HUES48 (cell line): ENCODE measurements around the gene BICD1.
"Not testable (repeated sequence)": the region's sequence is repeated elsewhere in the genome, so short reads cannot be mapped to it uniquely, and the experiment has no call there.

Experiments
- H3K27ac ChIP-seq: one replicate; pipeline ENCODE4 v1.7.0; 2013; ENCODE audit warnings: low read depth, low read length, inconsistent platforms
- H3K27me3 ChIP-seq: 2 replicates; pipeline ENCODE4 v1.6.1; 2013; ENCODE audit warnings: mild to moderate bottlenecking, low read length; ENCODE audit not compliant: control insufficient read depth, insufficient read depth
- H3K36me3 ChIP-seq: 2 replicates; pipeline ENCODE4 v1.6.1; 2013; ENCODE audit warnings: low read length; ENCODE audit not compliant: control insufficient read depth, insufficient read depth
- H3K4me1 ChIP-seq: 2 replicates; pipeline ENCODE4 v1.6.1; 2013; ENCODE audit warnings: mild to moderate bottlenecking, low read length; ENCODE audit not compliant: control insufficient read depth, insufficient read depth
- H3K4me3 ChIP-seq: 2 replicates; pipeline ENCODE4 v1.5.1; 2013; ENCODE audit warnings: mild to moderate bottlenecking, low read depth, low read length
- H3K9ac ChIP-seq: 2 replicates; pipeline ENCODE4 v1.6.1; 2013; ENCODE audit warnings: mild to moderate bottlenecking, low read depth, low read length, moderate library complexity
- H3K9me3 ChIP-seq: 2 replicates; pipeline ENCODE4 v1.6.1; 2013; ENCODE audit warnings: low read length; ENCODE audit not compliant: control insufficient read depth, insufficient read depth

Gene BICD1

GRCh38 chr12:32264961-32265360, 158.3 kb downstream of the BICD1 start:
- no peak overlapping the region for H3K27ac ChIP-seq
- H3K4me1 ChIP-seq: no peaks in the 10 kb centered on the region
- H3K9ac ChIP-seq: no peak overlapping the region
- peaks cover 8% of the 10 kb centered on the region; the same call in 1 of the 2 replicates for H3K36me3 ChIP-seq
- H3K9me3 ChIP-seq: no peaks in the 10 kb centered on the region
- H3K27me3 ChIP-seq: no peaks in the 10 kb centered on the region
- H3K4me3 ChIP-seq: no peak overlapping the region

- no peaks in the 10 kb centered on the region for H3K27me3 ChIP-seq
- peaks cover 4% of the 10 kb centered on the region; the same call in 1 of the 2 replicates for H3K4me1 ChIP-seq
- H3K9ac ChIP-seq: no peak overlapping the region
- peaks cover 8% of the 10 kb centered on the region; the same call in 1 of the 2 replicates for H3K36me3 ChIP-seq
- no peak overlapping the region for H3K27ac ChIP-seq
- no peaks in the 10 kb centered on the region for H3K9me3 ChIP-seq
- no peak overlapping the region for H3K4me3 ChIP-seq
Measured at GRCh38 chr12:32265456-32265855, 158.8 kb downstream of the BICD1 start.

GRCh38 chr12:32265951-32266350, 159.3 kb downstream of the BICD1 start:
- peaks cover 9% of the 10 kb centered on the region for H3K4me1 ChIP-seq
- H3K9me3 ChIP-seq: no peaks in the 10 kb centered on the region
- H3K4me3 ChIP-seq: no peak overlapping the region
- H3K27me3 ChIP-seq: no peaks in the 10 kb centered on the region
- no peak overlapping the region for H3K9ac ChIP-seq
- H3K36me3 ChIP-seq: peaks cover 8% of the 10 kb centered on the region; the same call in 1 of the 2 replicates
- no peak overlapping the region for H3K27ac ChIP-seq

GRCh38 chr12:32266756-32267155, 160.1 kb downstream of the BICD1 start:
- H3K27ac ChIP-seq: no peak overlapping the region
- no peak overlapping the region for H3K9ac ChIP-seq

GRCh38 chr12:32270818-32271710, 164.4 kb downstream of the BICD1 start:
- no peak overlapping the region for H3K4me3 ChIP-seq
- no peaks in the 10 kb centered on the region for H3K9me3 ChIP-seq
- peaks cover 16% of the 10 kb centered on the region for H3K4me1 ChIP-seq
- H3K27ac ChIP-seq: peak overlapping the region; percentile 78
- H3K36me3 ChIP-seq: peaks cover 4% of the 10 kb centered on the region; the same call in 1 of the 2 replicates
- H3K27me3 ChIP-seq: no peaks in the 10 kb centered on the region
- no peak overlapping the region for H3K9ac ChIP-seq

More at GRCh38 chr12:32266756-32267155, 160.1 kb downstream of the BICD1 start:
- H3K4me3 ChIP-seq: no peak overlapping the region
- peaks cover 8% of the 10 kb centered on the region; the same call in 1 of the 2 replicates for H3K36me3 ChIP-seq
- H3K27me3 ChIP-seq: no peaks in the 10 kb centered on the region
- H3K4me1 ChIP-seq: peaks cover 12% of the 10 kb centered on the region
- no peaks in the 10 kb centered on the region for H3K9me3 ChIP-seq

- Histone ChIP-seq H3K36me3 (no peaks in the 10 kb centered on the region), H3K9ac (no peak overlapping the region), H3K27ac (peak overlapping the region; percentile 43), H3K4me1 (peaks cover 16% of the 10 kb centered on the region), H3K27me3 (no peaks in the 10 kb centered on the region), H3K9me3 (no peaks in the 10 kb centered on the region), H3K4me3 (no peak overlapping the region)
Measured at GRCh38 chr12:32272465-32272864, 165.8 kb downstream of the BICD1 start.

GRCh38 chr12:32273063-32273522, 166.4 kb downstream of the BICD1 start:
- Histone ChIP-seq H3K9ac (no peak overlapping the region), H3K9me3 (no peaks in the 10 kb centered on the region), H3K36me3 (no peaks in the 10 kb centered on the region), H3K27me3 (no peaks in the 10 kb centered on the region), H3K4me1 (peaks cover 16% of the 10 kb centered on the region), H3K27ac (peak overlapping the region; percentile 13), H3K4me3 (no peak overlapping the region)

- H3K9me3 ChIP-seq: no peaks in the 10 kb centered on the region
- H3K4me3 ChIP-seq: no peak overlapping the region
- no peaks in the 10 kb centered on the region for H3K27me3 ChIP-seq
- peak overlapping the region; percentile 20 for H3K27ac ChIP-seq
- H3K9ac ChIP-seq: no peak overlapping the region
- H3K36me3 ChIP-seq: no peaks in the 10 kb centered on the region
- peaks cover 16% of the 10 kb centered on the region for H3K4me1 ChIP-seq
Measured at GRCh38 chr12:32273712-32274111, 167.1 kb downstream of the BICD1 start.

- H3K9ac ChIP-seq: no peak overlapping the region
- H3K9me3 ChIP-seq: no peaks in the 10 kb centered on the region
- H3K27me3 ChIP-seq: no peaks in the 10 kb centered on the region
- H3K4me3 ChIP-seq: no peak overlapping the region
- H3K4me1 ChIP-seq: peaks cover 16% of the 10 kb centered on the region
- no peak overlapping the region for H3K27ac ChIP-seq
- no peaks in the 10 kb centered on the region for H3K36me3 ChIP-seq
Measured at GRCh38 chr12:32274665-32275064, 168.0 kb downstream of the BICD1 start.

- not testable (repeated sequence) for H3K9ac ChIP-seq, H3K4me3 ChIP-seq, H3K9me3 ChIP-seq, H3K27ac ChIP-seq, H3K27me3 ChIP-seq, H3K36me3 ChIP-seq
- peaks cover 12% of the 10 kb centered on the region for H3K4me1 ChIP-seq
Measured at GRCh38 chr12:32275520-32275919, 168.9 kb downstream of the BICD1 start.

- H3K4me3 ChIP-seq: no peak overlapping the region
- H3K4me1 ChIP-seq: peaks cover 4% of the 10 kb centered on the region
- no peaks in the 10 kb centered on the region for H3K27me3 ChIP-seq
- no peaks in the 10 kb centered on the region for H3K36me3 ChIP-seq
- no peak overlapping the region for H3K9ac ChIP-seq
- no peak overlapping the region for H3K27ac ChIP-seq
- no peaks in the 10 kb centered on the region for H3K9me3 ChIP-seq
Measured at GRCh38 chr12:32277774-32278173, 171.1 kb downstream of the BICD1 start.
